Testis (tissue), 2 donors: Measurements from ENCODE around the gene HTR3A.

Experiments used
- POLR2A ChIP-seq: fragments of 450-650 bp; IDR thresholded peaks from one replicate; pipeline ENCODE4 v1.6.1; 2017; ENCODE audit warnings: antibody characterized with exemption, mild to moderate bottlenecking, moderate library complexity
- TF ChIP-seq, protein P1 (sequence below), 3 experiments: fragments of 450-650 bp in 2 of 3; fragments of 200-600 bp in 1 of 3; sonication (generic) in 1 of 3; IDR thresholded peaks; one replicate each; pipeline ENCODE4 v1.5.1; 2016 to 2019; ENCODE audit warnings: antibody characterized with exemption in 3 of 3, mild to moderate bottlenecking in 2 of 3, moderate library complexity in 1 of 3

DNA sequence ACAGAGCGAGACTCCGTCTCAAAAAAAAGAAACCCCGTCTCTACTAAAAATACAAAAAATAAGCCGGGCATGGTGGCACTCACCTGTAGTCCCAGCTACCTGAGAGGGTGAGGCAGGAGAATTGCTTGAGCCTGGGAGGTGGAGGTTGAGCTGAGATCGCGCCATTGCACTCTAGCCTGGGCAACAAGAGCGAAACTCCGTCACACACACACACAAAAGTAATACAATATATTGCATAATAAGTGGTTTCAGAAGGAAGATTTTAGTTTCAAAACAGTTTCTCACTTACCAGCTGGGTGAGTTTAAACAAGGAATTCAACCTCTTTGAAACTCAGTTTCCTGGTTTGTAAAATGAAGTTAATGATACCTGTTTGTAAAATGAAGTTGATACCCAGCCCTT, 32.7 kb upstream of the HTR3A start:
- TF ChIP-seq, protein P1, sequence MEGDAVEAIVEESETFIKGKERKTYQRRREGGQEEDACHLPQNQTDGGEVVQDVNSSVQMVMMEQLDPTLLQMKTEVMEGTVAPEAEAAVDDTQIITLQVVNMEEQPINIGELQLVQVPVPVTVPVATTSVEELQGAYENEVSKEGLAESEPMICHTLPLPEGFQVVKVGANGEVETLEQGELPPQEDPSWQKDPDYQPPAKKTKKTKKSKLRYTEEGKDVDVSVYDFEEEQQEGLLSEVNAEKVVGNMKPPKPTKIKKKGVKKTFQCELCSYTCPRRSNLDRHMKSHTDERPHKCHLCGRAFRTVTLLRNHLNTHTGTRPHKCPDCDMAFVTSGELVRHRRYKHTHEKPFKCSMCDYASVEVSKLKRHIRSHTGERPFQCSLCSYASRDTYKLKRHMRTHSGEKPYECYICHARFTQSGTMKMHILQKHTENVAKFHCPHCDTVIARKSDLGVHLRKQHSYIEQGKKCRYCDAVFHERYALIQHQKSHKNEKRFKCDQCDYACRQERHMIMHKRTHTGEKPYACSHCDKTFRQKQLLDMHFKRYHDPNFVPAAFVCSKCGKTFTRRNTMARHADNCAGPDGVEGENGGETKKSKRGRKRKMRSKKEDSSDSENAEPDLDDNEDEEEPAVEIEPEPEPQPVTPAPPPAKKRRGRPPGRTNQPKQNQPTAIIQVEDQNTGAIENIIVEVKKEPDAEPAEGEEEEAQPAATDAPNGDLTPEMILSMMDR (IDR thresholded peaks at IDR 0.05), result no peak
- TF ChIP-seq POLR2A, result no peak
